ENCODE measurements around the gene FCAR.
"Not testable (repeated sequence)": the region's sequence is repeated elsewhere in the genome, so short reads cannot be mapped to it uniquely, and the experiment has no call there.

FCAR gene

DNA sequence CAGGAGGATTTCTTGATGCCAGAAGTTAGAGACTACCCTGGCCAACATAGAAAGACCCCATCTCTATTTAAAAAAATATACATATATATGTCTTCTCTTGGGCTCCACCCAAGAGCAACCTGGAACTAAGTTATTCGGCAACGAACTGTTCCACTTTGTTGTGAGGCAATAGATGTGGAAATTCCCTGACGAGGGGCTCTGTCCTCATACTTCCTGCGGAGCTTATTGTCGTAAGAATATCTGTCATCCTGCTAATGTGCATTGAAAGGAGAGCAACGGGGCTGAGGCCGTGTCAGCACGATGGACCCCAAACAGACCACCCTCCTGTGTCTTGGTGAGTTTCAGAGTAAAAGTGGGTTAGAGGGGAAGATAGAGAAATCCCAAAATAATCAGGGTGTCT, at the start of gene FCAR:
FCAR (plus strand) TSS at position 246 of the 400 bp plus-strand sequence; CDS start at position 301, 55 bp downstream.
- DNase-seq, result no peak

DNA sequence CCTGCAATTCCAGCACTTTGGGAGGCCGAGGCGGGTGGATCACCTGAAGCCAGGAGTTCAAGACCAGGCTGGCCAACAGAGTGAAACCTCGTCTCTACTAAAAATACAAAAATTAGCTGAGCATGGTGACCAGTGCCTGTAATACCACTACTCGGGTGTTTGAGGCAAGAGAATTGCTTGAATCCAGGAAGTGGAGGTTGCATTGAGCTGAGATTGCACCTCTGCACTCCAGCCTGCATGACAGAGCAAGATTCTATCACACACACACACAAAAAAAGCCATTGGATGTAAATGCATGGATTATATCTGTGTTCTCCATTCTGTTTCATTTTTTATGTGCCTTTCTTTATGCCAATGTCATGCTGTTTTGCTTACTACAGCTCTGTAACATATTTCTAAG, 49.6 kb upstream of the FCAR start:
- DNase-seq, result not testable (repeated sequence)

DNA sequence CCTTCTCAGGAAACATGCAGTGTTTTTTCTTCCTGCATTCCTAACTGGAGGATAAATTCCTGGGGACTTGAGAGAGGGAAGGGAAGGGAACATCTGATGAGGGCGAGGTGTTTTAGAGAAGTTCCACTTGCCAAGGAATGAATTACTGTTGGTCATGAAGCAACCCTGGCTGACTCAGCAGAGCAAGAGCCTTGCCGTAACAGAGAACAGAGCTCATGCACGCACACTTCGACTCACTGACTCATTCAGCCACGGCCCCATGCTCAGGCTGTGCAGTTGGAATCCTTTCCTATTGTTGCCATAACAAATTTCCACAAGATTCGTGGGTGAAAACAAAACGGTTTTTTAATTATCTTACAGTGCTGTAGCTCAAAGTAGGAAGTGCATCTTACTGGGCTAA, 48.7 kb upstream of the FCAR start:
- not testable (repeated sequence) for DNase-seq

DNA sequence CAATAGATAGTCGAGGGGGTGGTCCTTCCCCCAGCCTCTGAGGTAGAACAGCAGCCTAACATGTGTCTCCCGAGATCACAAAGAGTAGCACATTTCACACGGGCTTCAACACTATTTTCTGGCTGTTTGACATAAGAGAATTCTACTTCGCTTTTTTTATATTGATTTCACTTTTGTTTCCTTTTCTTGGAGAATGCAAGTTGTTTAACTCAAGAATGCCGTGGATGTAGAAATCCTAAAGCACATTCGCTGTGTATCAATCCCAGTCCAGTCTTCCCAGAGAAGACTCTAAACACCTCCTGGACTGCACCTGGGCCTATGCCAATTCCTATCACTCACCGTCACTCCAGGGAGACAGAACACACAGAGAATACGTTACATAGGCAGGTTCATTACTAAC, 46.0 kb upstream of the FCAR start:
- DNase-seq, result not testable (repeated sequence)

DNA sequence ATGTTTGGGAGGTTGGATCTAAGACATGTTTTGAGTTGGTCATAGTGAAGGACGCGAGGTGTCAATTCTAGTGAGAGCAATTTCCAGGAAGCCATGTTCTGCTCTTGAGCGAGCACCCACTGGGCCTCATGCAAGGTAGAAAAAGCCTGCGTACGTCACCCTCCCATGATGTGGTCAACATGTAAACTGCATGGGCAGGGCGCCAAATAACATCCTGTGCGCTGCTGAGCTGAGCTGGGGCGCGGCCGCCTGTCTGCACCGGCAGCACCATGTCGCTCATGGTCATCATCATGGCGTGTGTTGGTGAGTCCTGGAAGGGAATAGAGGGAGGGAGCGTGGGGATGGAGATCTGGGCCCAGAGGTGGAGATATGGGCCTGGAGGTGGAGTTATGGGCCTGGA, 41.5 kb upstream of the FCAR start, which contains the start of gene KIR2DS4:
KIR2DS4 (plus strand) TSS at position 181 of the 400 bp plus-strand sequence.
- DNase-seq, result not testable (repeated sequence)

DNA sequence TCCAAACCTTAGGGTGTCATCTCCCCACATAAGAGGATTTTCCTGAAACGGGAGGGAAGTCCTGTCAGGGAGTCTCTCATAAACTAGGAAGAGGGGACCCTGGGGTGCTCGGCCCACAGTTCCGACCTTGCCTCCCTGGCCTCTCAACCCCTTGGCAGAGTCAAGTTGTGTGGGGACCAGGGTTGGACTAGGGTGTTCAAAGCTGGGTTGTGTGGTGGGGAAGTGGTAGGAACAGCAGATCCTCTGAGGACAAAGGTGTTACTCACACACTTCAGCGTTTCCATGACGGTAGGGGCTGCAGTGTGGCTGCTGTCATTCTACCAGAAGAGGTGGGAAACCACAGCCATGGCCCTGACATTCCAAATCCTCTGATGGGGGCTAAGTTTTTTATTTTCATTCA, 38.9 kb upstream of the FCAR start:
- DNase-seq, result not testable (repeated sequence)

DNA sequence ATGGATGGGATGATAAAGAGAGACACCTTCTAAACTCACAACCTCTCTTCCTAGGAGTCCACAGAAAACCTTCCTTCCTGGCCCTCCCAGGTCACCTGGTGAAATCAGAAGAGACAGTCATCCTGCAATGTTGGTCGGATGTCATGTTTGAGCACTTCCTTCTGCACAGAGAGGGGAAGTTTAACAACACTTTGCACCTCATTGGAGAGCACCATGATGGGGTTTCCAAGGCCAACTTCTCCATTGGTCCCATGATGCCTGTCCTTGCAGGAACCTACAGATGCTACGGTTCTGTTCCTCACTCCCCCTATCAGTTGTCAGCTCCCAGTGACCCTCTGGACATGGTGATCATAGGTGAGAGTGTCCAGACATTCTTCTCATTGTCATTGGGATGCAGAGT, 36.5 kb upstream of the FCAR start:
- not testable (repeated sequence) for DNase-seq

DNA sequence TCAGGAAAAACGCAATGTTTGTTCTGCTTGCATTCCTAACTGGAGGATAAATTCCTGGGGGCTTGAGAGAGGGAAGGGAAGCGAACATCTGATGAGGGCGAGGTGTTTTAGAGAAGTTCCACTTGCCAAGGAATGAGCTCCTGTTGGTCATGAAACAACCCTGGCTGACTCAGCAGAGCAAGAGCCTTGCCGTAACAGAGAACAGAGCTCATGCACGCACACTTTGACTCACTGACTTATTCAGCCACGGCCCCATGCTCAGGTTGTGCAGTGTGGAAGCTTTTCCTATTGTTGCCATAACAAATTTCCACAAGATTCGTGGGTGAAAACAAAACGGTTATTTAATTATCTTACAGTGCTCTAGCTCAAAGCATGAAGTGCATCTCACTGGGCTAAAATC, 30.9 kb upstream of the FCAR start:
- DNase-seq, result not testable (repeated sequence)

DNA sequence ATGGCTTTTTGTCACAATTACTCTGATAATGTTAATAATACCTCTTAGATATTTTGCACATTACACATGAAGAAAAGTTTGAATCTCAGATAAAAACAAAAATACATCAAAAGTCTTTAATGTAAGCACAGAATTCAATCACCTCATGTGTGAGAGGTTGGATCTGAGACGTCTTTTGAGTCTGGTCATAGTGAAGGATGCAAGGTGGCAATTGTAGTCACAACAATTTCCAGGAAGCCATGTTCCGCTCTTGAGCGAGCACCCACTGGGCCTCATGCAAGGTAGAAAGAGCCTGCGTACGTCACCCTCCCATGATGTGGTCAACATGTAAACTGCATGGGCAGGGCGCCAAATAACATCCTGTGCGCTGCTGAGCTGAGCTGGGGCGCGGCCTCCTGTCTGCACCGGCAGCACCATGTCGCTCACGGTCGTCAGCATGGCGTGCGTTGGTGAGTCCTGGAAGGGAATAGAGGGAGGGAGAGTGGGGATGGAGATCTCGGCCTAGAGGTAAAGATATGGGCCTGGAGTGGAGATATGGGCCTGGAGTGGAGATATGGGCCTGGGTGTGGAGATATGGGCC, 23.9 kb upstream of the FCAR start, which contains the start of gene KIR3DL2:
KIR3DL2 (plus strand) TSS at position 383 of the 580 bp plus-strand sequence; CDS start at position 416, 33 bp downstream.
- not testable (repeated sequence) for DNase-seq

DNA sequence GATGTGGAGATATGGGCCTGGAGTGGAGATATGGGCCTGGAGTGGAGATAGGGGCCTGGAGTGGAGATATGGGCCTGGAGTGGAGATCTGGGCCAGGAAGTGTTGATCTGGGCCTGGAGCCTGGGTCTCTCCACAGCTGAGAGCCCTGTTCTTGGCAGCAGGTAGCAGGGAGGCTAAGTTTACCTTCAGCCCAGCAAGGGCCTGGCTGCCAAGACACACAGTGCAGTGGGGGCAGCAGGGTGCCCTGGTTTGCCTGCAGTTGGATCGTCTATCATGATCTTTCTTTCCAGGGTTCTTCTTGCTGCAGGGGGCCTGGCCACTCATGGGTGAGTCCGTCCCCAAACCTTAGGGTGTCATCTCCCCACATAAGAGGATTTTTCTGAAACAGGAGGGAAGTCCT, 23.1 kb upstream of the FCAR start:
- DNase-seq, result no peak

DNA sequence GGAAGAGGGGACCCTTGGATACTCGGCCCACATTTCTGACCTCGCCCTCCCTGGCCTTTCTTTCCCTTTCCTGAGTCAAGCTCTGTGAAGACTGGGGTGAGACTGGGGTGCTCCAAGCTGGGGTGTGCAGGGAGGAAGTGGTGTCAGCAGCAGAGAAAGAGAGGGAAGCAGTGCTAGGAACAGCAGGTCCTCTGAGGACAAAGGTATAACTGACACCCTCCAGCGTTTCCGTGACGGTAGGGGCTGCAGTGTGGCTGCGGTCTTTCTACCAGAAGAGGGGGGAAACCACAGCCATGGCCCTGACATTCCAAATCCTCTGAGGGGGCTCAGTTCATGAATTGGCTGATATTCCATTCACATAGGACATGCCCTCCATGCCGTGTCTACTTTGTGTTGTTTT, 22.7 kb upstream of the FCAR start:
- DNase-seq, result no peak

DNA sequence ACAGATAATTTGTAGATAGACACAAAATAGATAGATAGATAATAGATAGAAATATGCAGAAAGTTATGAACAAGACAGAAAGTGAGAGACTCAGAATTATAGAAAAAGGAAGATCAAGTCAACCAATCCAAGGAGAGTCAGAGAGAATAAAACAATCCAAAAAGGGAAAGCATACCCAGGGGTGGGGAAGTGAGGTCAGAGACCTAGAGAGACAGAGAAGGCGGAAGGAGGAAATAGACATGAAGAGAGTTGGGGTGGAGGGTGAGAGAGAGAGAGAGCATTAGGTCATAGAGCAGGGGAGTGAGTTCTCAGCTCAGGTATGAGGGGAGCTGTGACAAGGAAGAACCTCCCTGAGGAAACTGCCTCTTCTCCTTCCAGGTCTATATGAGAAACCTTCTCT, 18.8 kb upstream of the FCAR start:
- not testable (repeated sequence) for DNase-seq

DNA sequence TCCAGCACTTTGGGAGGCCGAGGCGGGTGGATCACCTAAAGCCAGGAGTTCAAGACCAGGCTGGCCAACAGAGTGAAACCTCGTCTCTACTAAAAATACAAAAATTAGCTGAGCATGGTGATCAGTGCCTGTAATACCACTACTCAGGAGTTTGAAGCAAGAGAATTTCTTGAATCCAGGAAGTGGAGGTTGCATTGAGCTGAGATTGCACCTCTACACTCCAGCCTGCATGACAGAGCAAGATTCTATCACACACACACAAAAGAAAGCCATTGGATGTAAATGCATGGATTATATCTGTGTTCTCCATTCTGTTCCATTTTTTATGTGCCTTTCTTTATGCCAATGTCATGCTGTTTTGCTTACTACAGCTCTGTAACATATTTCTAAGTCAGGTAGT, 15.6 kb upstream of the FCAR start:
- DNase-seq, result not testable (repeated sequence)

DNA sequence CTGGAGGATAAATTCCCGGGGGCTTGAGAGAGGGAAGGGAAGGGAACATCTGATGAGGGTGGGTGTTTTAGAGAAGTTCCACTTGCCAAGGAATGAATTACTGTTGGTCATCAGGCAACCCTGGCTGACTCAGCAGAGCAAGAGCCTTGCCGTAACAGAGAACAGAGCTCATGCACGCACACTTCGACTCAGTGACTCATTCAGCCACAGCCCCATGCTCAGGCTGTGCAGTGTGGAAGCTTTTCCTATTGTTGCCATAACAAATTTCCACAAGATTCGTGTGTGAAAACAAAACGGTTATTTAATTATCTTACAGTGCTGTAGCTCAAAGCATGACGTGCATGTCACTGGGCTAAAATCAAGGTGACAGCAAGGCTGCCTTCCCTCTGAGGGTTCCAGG, 14.6 kb upstream of the FCAR start:
- not testable (repeated sequence) for DNase-seq

DNA sequence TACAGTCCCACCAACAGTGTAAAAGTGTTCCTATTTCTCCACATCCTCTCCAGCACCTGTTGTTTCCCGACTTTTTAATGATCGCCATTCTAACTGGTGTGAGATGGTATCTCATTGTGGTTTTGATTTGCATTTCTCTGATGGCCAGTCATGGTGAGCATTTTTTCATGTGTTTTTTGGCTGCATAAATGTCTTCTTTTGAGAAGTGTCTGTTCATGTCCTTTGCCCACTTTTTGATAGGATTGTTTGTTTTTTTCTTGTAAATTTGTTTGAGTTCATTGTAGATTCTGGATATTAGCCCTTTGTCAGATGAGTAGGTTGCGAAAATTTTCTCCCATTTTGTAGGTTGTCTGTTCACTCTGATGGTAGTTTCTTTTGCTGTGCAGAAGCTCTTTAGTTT, 10.6 kb upstream of the FCAR start:
- not testable (repeated sequence) for DNase-seq

DNA sequence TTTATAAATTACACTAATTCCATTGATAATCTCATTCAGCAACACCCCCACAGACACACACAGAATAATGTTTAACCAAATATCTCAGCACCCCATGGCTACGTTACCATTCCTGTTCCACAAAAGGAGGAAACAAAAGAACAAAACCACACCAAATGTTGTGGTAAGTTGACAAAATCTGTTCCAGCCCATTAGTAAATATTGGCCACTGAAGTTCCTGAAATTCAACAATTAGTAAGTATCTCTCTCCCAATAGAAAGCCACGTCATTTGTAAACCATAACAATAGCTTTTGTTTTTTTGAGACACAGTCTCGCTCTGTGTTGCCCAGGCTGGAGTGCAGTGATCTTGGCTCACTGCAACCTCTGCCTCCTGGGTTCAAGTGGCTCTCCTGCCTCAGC, 2.3 kb upstream of the FCAR start:
- no peak for DNase-seq

DNA sequence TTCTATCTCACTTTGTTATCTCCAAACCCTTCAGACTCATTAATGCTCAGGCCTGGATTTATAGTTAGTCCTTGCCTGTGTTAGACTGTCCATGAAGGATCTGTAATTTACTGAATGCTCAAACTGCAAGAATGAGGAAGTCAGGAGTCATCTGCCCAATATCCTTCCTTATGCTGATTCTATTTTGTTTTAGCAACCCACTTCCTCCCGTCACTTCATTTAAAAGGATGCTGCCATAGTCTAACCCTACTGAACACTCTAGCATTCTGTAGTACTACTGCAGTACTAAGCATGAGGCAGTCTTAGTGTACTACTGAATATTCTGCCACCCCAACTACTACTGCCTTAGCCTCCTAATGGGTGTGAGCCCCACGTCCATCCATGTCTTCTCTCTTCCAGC, 1.5 kb downstream of the FCAR start:
- no peak for DNase-seq

DNA sequence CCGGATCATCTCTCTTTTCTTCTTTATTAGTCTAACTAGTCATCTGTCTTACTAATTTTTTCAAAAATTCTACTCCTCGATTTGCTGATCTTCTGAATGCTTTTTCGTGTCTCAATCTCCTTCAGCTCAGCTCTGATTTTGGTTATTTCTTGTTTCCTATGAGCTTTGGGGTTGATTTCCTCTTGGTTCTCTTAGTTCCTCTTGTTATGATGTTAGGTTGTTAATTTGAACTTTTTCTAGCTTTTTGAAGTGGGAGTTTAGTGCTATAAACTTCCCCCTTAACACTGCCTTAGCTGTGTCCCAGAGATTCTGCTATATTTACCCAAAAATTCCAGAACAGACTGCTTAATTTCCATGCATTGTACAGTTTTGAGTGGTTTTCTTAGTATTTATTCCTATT, 3.4 kb downstream of the FCAR start:
- DNase-seq, result no peak

DNA sequence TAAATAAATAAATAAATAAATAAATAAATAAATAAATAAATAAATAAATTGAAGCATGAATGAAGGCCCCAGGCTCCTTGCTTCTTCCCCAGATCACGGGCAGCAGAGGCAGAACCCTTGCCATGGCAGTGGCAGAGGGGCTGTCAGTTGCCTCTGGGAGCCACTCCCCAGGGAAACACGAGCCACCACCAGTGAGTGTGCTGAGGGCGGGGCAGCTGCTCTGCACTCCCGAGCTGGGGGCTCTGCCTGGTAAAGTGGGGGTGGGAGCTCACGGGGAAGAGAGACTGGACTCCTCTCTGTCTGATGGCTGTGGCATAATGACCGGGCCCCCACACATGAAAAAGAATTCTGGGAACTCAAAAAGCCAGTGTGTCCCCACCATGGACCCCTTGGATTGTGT, 7.8 kb downstream of the FCAR start:
- DNase-seq, result no peak

DNA sequence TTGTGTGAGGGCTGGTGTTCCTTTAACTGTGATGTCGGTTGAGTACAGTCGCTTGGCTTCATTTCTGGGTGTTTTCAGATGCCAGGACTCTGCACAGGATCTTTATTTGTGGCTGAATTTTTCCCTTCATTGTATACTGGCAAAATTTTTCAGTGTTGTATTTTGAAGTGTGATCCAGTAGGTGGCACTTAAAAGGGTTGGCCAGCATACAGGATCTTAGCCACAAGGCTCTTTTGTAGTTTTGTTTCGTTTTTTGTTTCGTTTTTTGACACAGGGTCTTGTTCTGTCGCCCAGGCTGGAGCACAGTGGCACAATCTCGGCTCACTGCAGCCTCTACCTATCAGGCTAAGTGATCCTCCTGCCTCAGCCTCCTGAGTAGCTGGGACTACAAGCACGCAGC, 8.7 kb downstream of the FCAR start:
- no peak for DNase-seq

DNA sequence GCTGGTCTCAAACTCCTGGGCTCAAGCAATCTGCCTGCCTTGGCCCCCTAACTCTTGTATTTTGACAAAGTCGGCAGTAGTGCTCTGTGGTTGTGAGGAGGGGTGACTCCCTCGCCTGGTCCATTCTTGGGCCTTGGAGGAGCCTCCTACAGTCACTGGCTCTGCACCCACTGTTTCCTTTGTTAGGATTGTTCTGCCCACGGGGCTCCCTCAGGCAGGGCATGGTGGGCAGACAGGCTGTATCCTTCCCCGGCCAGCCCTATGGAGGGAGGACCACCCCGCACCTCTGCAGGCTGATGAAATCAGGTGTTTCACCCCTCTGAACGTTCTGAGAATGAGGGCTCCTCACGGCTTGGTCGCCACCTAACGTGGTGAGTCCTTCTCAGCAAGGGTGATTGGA, 9.2 kb downstream of the FCAR start:
- DNase-seq, result no peak

DNA sequence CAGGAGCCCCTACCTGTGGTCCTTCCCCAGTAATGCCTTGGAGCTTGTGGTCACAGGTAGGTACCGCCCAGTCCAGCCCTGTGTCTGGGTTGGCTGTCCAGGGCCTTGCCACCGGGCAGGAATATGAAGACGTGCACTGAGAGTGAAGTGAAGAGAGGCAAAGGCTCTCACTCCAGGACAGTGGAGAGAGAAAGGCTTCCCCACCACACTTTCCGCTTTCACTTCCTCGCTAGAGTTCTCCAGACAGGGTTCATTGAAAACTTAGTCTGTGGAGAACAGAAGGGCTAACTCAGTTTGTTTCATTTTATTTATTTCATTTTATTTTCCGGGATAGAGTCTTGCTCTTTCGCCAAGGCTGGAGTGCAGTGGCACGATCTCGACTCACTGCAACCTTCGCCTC, 14.2 kb downstream of the FCAR start:
- DNase-seq, result no peak

DNA sequence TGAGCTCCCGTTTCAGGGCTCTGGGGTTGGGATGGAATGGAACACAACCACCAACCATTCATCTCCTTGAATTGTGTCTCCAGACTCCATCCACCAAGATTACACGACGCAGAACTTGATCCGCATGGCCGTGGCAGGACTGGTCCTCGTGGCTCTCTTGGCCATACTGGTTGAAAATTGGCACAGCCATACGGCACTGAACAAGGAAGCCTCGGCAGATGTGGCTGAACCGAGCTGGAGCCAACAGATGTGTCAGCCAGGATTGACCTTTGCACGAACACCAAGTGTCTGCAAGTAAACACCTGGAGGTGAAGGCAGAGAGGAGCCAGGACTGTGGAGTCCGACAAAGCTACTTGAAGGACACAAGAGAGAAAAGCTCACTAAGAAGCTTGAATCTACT, 15.5 kb downstream of the FCAR start:
- no peak for DNase-seq

DNA sequence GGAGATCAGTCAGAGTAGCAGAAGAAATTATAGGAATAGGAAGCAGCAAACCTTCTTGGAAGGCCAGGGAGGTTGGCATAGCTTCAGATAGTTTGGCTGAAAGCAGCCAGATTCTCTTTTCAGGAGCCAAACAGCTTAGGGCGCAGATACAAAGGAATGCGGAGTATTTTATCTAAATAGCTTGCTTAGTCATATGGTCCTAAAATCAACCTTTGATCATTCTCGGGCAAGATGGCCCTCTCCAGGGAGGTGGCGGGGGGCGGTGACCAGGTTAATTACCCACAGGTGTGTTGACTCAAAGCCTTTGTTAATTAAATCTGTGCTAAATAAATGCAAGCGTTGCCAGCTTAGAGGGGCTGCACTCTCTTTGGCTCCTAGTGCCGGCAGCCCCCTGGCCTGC, 19.4 kb downstream of the FCAR start:
- no peak for DNase-seq

DNA sequence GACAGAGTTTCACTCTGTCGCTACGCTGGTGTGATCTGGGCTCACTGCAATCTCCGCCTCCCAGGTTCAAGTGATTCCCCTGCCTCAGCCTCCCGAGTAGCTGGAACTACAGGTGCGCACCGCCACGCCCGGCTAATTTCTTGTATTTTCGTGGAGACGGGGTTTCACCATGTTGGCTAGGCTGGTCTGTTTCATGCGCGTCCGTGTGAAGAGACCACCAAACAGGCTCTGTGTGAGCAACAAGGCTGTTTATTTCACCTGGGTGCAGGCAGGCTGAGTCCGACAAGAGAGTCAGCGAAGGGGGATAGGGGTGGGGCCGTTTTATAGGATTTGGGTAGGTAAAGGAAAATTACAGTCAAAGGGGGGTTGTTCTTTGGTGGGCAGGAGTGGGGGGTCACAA, 20.1 kb downstream of the FCAR start:
- not testable (repeated sequence) for DNase-seq

All from C1 segment of cervical spinal cord (tissue), 14 donors.